ENCODE measurements around the gene SETMAR.
"Not testable (repeated sequence)": the region's sequence is repeated elsewhere in the genome, so short reads cannot be mapped to it uniquely, and the experiment has no call there.

The SETMAR gene

GRCh38 chr3:4303187-4304123 is at the start of gene SETMAR:
Gene SETMAR, plus strand, starts transcription at chr3:4303369. Its CDS starts 2 bp downstream, at chr3:4303371.
- DNase-seq = peak; percentile 68

DNA sequence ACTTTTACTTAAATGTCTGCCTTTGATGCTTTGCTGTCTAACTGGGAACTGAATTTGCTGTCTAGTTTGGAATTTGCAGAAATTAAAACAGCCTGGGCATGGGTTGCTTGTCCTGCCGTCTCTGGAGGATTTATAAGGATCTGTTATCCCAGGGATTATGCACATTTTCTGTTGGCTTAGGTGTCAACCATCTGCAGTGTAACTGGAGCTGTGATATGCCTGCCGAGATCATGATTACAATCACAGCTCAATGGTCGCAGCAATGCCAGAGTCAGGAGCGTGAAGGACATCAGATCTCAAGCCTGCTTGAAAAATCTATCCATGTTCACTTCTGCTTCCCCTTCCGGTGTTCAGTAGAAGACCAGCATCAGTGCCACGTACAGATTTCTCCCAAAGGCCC is 41.8 kb upstream of the SETMAR start:
- no peak for DNase-seq

DNA sequence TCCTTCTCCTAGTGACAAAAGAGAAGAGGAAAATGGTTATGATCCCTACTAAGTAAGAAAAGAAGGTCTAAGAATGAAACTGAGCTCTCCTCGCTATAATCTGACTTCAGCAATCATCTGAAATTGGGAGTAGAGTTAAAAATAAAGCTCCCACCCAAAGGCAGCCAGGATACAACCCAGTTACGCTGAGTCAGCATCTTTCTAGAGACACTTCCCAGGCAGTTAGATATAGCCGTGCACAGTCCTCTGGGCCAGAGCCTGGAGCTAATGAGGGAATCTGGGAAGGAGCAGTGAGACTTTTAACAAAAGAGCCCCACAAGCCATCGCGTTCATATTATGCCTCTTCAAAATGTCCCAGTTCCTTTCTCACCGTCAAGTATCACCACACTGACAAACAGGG is 39.1 kb upstream of the SETMAR start:
- DNase-seq = no peak

GRCh38 chr3:4270720-4271119 is 32.4 kb upstream of the SETMAR start:
- DNase-seq = no peak

DNA sequence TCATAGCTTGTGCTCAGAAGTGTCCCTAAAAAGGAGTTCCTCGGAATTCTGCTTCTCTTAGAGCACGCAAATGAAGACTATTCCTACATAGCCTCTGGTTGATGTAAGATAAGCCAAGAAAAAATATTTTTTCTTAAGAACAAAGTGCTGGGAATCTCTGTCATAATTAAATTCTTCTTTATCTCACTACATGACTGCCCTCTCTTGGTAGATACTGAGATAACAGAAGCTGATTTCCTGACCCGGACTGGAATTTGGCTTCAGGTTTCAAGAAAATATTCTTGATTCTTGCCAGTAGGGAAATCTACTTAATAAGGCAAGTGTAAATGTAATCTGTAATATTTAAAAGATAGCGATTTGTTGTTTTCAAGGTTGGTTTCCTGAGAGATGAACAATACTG is 31.3 kb upstream of the SETMAR start:
- DNase-seq = no peak

GRCh38 chr3:4279516-4280105 is 23.6 kb upstream of the SETMAR start:
- DNase-seq = no peak

DNA sequence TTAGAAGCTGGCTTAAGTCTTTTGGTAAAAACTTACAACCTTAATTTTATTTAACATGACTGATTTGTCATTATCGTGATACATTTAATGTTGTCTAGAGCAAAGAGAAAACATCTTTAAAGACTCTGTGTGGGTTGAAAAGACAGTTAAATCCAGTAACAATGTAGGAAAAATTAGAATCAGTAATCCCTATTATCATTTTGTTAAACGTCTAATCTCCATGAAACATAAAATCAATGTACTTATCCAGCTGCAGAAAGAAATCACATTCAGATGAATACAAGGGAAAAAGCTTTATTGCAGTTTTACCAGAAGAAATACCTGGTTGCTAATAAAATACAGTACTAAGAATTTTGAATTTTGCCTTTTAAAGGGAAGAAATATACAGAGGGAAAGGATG is 21.2 kb upstream of the SETMAR start:
- DNase-seq = no peak

GRCh38 chr3:4284865-4285264 is 18.3 kb upstream of the SETMAR start:
- DNase-seq = no peak

GRCh38 chr3:4289044-4289443 is 14.1 kb upstream of the SETMAR start:
- no peak for DNase-seq

DNA sequence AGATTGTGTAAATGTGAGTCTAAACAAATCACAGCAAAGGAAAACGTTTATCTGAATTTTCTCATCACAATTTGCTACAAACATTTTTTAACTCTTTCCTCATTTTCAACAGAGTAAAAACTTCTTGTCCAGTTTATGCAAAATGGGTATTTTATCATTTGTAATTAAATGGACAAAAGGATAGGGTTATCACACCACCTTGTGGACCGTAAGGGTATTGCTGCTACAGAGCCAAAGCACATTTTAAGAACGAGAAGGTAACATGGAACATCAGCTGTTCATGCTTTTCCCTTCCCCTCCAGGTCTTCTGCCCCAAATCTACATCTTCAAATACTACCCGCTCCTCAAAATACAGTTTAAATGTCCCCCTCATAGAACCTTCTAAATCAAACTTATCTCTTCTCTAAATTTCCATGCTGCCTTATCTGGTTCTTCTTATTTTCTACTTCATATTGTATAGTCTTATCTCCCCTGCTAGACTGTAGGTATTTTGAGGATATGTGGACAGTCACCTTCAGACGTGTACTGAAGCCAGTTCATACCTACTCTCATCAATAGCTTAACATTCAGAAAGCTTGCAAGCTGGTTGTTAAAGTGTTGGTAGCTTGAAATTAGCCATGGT is 12.8 kb upstream of the SETMAR start:
- DNase-seq = no peak

GRCh38 chr3:4292301-4292700 is 10.9 kb upstream of the SETMAR start:
- no peak for DNase-seq

- DNase-seq = no peak
These were observed 8.4 kb upstream of the SETMAR start for GRCh38 chr3:4294616-4295327.

DNA sequence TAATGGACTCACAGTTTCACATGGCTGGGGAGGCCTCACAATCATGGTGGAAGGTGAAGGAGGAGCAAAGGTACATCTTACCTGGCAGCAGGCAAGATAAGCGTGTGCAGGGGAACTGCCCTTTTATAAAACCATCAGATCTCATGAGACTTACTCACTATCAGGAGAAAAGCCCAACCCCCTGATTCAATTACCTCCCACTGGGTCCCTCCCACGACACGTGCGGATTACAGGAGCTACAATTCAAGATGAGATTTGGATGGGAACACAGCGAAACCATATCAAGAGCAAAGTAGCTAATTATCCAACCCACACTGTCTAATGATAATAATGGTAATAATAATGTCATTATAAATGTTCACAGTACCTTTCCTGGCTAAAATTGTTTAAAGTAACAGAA is 6.7 kb upstream of the SETMAR start:
- not testable (repeated sequence) for DNase-seq

GRCh38 chr3:4297486-4297885 is 5.7 kb upstream of the SETMAR start:
- no peak for DNase-seq

GRCh38 chr3:4302747-4303146 is 422 bp upstream of the SETMAR start:
- no peak for DNase-seq

- DNase-seq = not testable (repeated sequence)
These were observed 2.0 kb downstream of the SETMAR start for GRCh38 chr3:4305210-4305609.

DNA sequence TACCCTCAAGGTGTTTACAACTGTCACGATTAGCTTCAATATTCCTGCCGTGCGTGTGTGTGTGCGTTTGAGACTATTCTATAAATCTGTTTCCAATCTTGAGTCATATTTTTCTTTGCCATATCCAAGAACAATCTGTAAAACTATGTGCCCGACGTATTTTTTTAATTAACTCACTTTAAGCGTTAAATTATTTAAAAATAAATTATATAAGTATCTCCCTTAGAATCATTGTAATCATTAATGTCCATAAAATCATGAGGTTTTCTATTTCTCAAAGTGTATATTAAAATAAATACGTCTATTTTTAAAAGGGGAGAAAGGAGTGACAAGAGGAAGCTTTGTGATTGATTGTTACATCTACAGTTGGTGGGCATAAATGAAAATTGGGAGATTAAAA is 2.9 kb downstream of the SETMAR start:
- DNase-seq = no peak

GRCh38 chr3:4306860-4307259 is 3.7 kb downstream of the SETMAR start:
- peak; percentile 46 for DNase-seq

GRCh38 chr3:4309491-4310128 is 6.4 kb downstream of the SETMAR start:
- no peak for DNase-seq

GRCh38 chr3:4310971-4311370 is 7.8 kb downstream of the SETMAR start:
- no peak for DNase-seq

- no peak for DNase-seq
These were observed 8.3 kb downstream of the SETMAR start for GRCh38 chr3:4311496-4311895.

GRCh38 chr3:4313606-4314293 is 10.6 kb downstream of the SETMAR start:
- no peak for DNase-seq

Data from NCI-H446 treated with DMSO at 0.1 percent for 48 hours (cell line).